ENCODE data around the gene ELOF1.

The ELOF1 gene

GRCh38 chr19:11505032-11505503 is 54.0 kb downstream of the ELOF1 start:
- peak; percentile 97 for ATAC-seq

GRCh38 chr19:11504502-11505031 is 54.5 kb downstream of the ELOF1 start:
- ATAC-seq, result no peak
- TF ChIP-seq TSHZ2 (CRISPR knock-in tag; IDR thresholded peaks at IDR 0.05) (no peak), CSRNP3 (CRISPR knock-in tag; IDR thresholded peaks at IDR 0.05) (no peak), ZNF8 (CRISPR knock-in tag; IDR thresholded peaks at IDR 0.05) (no peak), ZNF565 (CRISPR knock-in tag; conservative IDR thresholded peaks at IDR 0.05; ENCODE audit: low read depth) (no peak), ZC3H10 (CRISPR knock-in tag; IDR thresholded peaks at IDR 0.05) (no peak), ZFP3 (CRISPR knock-in tag; IDR thresholded peaks at IDR 0.05) (no peak), CREB5 (CRISPR knock-in tag; IDR thresholded peaks at IDR 0.05; ENCODE audit: low read depth) (no peak), ZNF70 (CRISPR knock-in tag; IDR thresholded peaks at IDR 0.05) (no peak), ARNTL (CRISPR knock-in tag; IDR thresholded peaks at IDR 0.05; ENCODE audit: borderline replicate concordance, low read depth) (no peak)

More at GRCh38 chr19:11505032-11505503, 54.0 kb downstream of the ELOF1 start:
- no peak for TF ChIP-seq ZNF565 (CRISPR knock-in tag; conservative IDR thresholded peaks at IDR 0.05; ENCODE audit: low read depth)
- TF ChIP-seq ARNTL (CRISPR knock-in tag; IDR thresholded peaks at IDR 0.05; ENCODE audit: borderline replicate concordance, low read depth), result no peak
- no peak for TF ChIP-seq ISL1 (CRISPR knock-in tag; IDR thresholded peaks at IDR 0.05)
- peak; percentile 41; the same call in 1 of the 2 replicates for TF ChIP-seq PATZ1 (CRISPR knock-in tag; IDR thresholded peaks at IDR 0.05; ENCODE audit: borderline replicate concordance)

Measured in SK-N-SH treated with all-trans-retinoic acid at 6 μM for 48 hours (cell line).